Testis (tissue), 2 donors: ENCODE measurements around the gene SGSM2.

Experiments
- CTCF ChIP-seq, 3 experiments: fragments of 450-650 bp in 2 of 3; fragments of 200-600 bp in 1 of 3; sonication (generic) in 1 of 3; IDR thresholded peaks; one replicate each; pipeline ENCODE4 v1.5.1; 2016 to 2019; ENCODE audit warnings: antibody characterized with exemption in 3 of 3, mild to moderate bottlenecking in 2 of 3, moderate library complexity in 1 of 3
- POLR2A ChIP-seq: fragments of 450-650 bp; IDR thresholded peaks from one replicate; pipeline ENCODE4 v1.6.1; 2017; ENCODE audit warnings: antibody characterized with exemption, mild to moderate bottlenecking, moderate library complexity

DNA sequence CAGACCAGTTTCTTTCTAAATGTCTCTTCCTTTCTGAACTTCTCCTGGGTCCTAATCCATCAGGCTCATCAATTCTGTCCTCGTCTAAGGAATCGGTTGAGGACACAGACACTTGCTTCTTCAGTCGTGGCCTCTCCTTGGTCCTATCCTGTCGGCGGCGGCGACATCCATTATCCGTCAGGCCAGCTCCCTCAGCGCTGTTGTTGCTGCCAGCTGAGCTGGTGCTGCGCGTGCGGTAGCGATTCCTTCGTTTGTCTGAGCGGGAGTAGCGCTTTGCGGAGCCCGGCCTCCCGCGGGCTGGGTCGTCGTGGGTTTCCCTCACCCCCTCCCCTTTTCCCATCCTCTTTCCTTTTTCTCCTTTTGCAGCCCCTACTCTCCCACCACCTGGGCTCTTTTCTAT, 37.5 kb upstream of the SGSM2 start:
- TF ChIP-seq CTCF (IDR thresholded peaks at IDR 0.05) (no peak), POLR2A (no peak)
